Measurements from ENCODE around the gene ASB11. TPM values are rescaled to one million over a fixed set of nuclear protein-coding genes. Genes with fewer than 3 reads are reported as not detected.

The ASB11 gene
- polyA plus RNA-seq, 3 donors, result not detected

GRCh38 chrX:15245896-15246295 is 69.5 kb downstream of the ASB11 start:
- no peaks in the 10 kb centered on the region for H3K79me2 ChIP-seq (ENCODE audit: insufficient read depth, low read length)

DNA sequence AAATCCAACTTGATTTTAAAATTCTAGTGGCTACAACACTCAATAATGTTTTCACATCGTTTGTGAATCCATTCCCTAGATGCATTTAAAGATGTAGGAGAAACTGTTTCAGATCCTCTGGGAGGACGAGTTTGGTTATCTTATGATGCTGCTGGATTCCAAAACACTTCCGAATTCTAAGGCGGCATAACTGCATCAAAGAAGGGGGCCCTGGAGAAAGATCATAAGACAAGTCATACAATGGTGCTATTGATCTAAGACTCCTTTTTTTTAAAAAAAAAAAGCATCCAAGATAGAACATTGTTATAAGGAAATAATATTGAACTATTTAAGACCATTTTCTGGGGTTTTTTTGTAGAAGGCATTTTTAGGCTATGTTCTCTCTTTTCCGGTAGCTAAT is 71.0 kb downstream of the ASB11 start:
- intact Hi-C loops (cut with micrococcal nuclease), result loop anchor here in 1 of 2 donors (5.0 to 10.0 kb wide), 2 partner anchors 1150 to 1207 kb away; no protein-coding TSS in a partner anchor
- DNase-seq, result no peak
- no CpG with 5 or more reads among the region's 5 CpGs for WGBS (ENCODE audit: insufficient coverage)
- Mint-ChIP-seq H3K4me3 (no peak overlapping the region), H3K27me3 (ENCODE audit: low read depth in 3 of 3) (peaks cover 0 to 14% (median 0%) of the 10 kb centered on the region in 3 donors), H3K27ac (no peak overlapping the region), H3K36me3 (no peaks in the 10 kb centered on the region), H3K4me1 (no peaks in the 10 kb centered on the region), H3K9me3 (no peaks in the 10 kb centered on the region)
- H3K36me3 ChIP-seq (replicated peaks in 1 of 2; ENCODE audit: control insufficient read depth in 1 of 2, insufficient read depth in 2 of 2, low read length in 2 of 2), result no peaks in the 10 kb centered on the region
- no peaks in the 10 kb centered on the region for H3K9me3 ChIP-seq (replicated peaks in 1 of 2; ENCODE audit: control insufficient read depth in 1 of 2, insufficient read depth in 1 of 2, low read length in 2 of 2)
- H3K79me2 ChIP-seq (ENCODE audit: insufficient read depth, low read length), result no peaks in the 10 kb centered on the region
- no peak overlapping the region for H3K4me3 ChIP-seq (replicated peaks in 1 of 3; ENCODE audit: low read depth in 2 of 3, low read length in 3 of 3)
- no peaks in the 10 kb centered on the region for H4K20me1 ChIP-seq (ENCODE audit: insufficient read depth, low read length)
- no peak overlapping the region for H3K27ac ChIP-seq (ENCODE audit: low read depth in 1 of 2, low read length in 2 of 2)
- no peak overlapping the region for H3K4me2 ChIP-seq (replicated peaks; ENCODE audit: extremely low read depth, low read length, poor library complexity, severe bottlenecking)
- TF ChIP-seq, protein P1, sequence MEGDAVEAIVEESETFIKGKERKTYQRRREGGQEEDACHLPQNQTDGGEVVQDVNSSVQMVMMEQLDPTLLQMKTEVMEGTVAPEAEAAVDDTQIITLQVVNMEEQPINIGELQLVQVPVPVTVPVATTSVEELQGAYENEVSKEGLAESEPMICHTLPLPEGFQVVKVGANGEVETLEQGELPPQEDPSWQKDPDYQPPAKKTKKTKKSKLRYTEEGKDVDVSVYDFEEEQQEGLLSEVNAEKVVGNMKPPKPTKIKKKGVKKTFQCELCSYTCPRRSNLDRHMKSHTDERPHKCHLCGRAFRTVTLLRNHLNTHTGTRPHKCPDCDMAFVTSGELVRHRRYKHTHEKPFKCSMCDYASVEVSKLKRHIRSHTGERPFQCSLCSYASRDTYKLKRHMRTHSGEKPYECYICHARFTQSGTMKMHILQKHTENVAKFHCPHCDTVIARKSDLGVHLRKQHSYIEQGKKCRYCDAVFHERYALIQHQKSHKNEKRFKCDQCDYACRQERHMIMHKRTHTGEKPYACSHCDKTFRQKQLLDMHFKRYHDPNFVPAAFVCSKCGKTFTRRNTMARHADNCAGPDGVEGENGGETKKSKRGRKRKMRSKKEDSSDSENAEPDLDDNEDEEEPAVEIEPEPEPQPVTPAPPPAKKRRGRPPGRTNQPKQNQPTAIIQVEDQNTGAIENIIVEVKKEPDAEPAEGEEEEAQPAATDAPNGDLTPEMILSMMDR (IDR thresholded peaks at IDR 0.05), result no peak
- H3K9ac ChIP-seq (ENCODE audit: insufficient read depth, low read length, poor library complexity, severe bottlenecking), result no peak overlapping the region
- H3K4me1 ChIP-seq (ENCODE audit: control insufficient read depth in 1 of 2, insufficient read depth in 2 of 2, low read length in 2 of 2), result no peaks in the 10 kb centered on the region
- H3K27me3 ChIP-seq (ENCODE audit: control insufficient read depth in 2 of 2, insufficient read depth in 2 of 2, low read length in 2 of 2), result no peaks in the 10 kb centered on the region
- H2AFZ ChIP-seq (ENCODE audit: insufficient read depth, low read depth, low read length, poor library complexity, severe bottlenecking), result no peak overlapping the region

More at GRCh38 chrX:15245896-15246295, 69.5 kb downstream of the ASB11 start:
- no CpG with 5 or more reads among the region's 4 CpGs for WGBS (ENCODE audit: insufficient coverage)
- H3K4me3 ChIP-seq (replicated peaks in 1 of 3; ENCODE audit: low read depth in 2 of 3, low read length in 3 of 3), result no peak overlapping the region
- no peaks in the 10 kb centered on the region for H3K4me1 ChIP-seq (ENCODE audit: control insufficient read depth in 1 of 2, insufficient read depth in 2 of 2, low read length in 2 of 2)
- H4K20me1 ChIP-seq (ENCODE audit: insufficient read depth, low read length), result no peaks in the 10 kb centered on the region
- no peaks in the 10 kb centered on the region for H3K36me3 ChIP-seq (replicated peaks in 1 of 2; ENCODE audit: control insufficient read depth in 1 of 2, insufficient read depth in 2 of 2, low read length in 2 of 2)
- Mint-ChIP-seq H3K4me3 (no peak overlapping the region), H3K27ac (no peak overlapping the region), H3K36me3 (no peaks in the 10 kb centered on the region), H3K27me3 (ENCODE audit: low read depth in 3 of 3) (peaks cover 0 to 12% (median 0%) of the 10 kb centered on the region in 3 donors), H3K9me3 (peaks cover 0 to 3% (median 0%) of the 10 kb centered on the region in 7 donors), H3K4me1 (no peaks in the 10 kb centered on the region)
- no peak overlapping the region for H2AFZ ChIP-seq (ENCODE audit: insufficient read depth, low read depth, low read length, poor library complexity, severe bottlenecking)
- H3K4me2 ChIP-seq (replicated peaks; ENCODE audit: extremely low read depth, low read length, poor library complexity, severe bottlenecking), result no peak overlapping the region
- no peak for DNase-seq
- H3K9ac ChIP-seq (ENCODE audit: insufficient read depth, low read length, poor library complexity, severe bottlenecking), result no peak overlapping the region
- TF ChIP-seq, protein P1 (IDR thresholded peaks at IDR 0.05), result no peak
- intact Hi-C loops (cut with micrococcal nuclease), result loop anchor here in 1 of 2 donors (10.0 kb wide), 1 partner anchor 1151 kb away; no protein-coding TSS in a partner anchor
- no peaks in the 10 kb centered on the region for H3K27me3 ChIP-seq (ENCODE audit: control insufficient read depth in 2 of 2, insufficient read depth in 2 of 2, low read length in 2 of 2)
- H3K27ac ChIP-seq (ENCODE audit: low read depth in 1 of 2, low read length in 2 of 2), result no peak overlapping the region
- no peaks in the 10 kb centered on the region for H3K9me3 ChIP-seq (replicated peaks in 1 of 2; ENCODE audit: control insufficient read depth in 1 of 2, insufficient read depth in 1 of 2, low read length in 2 of 2)
